Adrenal gland (tissue), 12 donors: ENCODE measurements around the gene DSE. TPM values are rescaled to one million over a fixed set of nuclear protein-coding genes. Genes with fewer than 3 reads are reported as not detected.

Source experiments
- DNase-seq, 7 donors: peaks; one replicate each; pipeline ENCODE4 v3.0.0-alpha.2; 2019 to 2020
- H3K27ac ChIP-seq, 5 donors: fragments of 200-600 bp; sonication (generic) in 4 of 5; 1 replicate in 3 of 5; 2 replicates in 2 of 5; pipeline versions ENCODE4 v1.5.1 to v1.8.0; 2016 to 2020; ENCODE audit warnings: mild to moderate bottlenecking in 1 of 5
- H3K27me3 ChIP-seq: fragments of 200-600 bp; 2 replicates; pipeline ENCODE4 v1.8.0; 2021
- H3K36me3 ChIP-seq, 2 donors: fragments of 200-600 bp; replicated peaks in 1 of 2; 1 replicate in 1 of 2; 2 replicates in 1 of 2; pipeline versions ENCODE4 v1.5.1 to v1.8.0; 2018 to 2022
- H3K4me1 ChIP-seq, 2 donors: fragments of 200-600 bp; replicated peaks in 1 of 2; 1 replicate in 1 of 2; 2 replicates in 1 of 2; pipeline versions ENCODE4 v1.5.1 to v1.8.0; 2018 to 2021
- H3K4me3 ChIP-seq, 4 donors: fragments of 200-600 bp; sonication (generic) in 3 of 4; one replicate each; pipeline ENCODE4 v1.5.1; 2016 to 2018
- H3K9me3 ChIP-seq, 3 donors: fragments of 200-600 bp; sonication (generic) in 1 of 3; replicated peaks in 1 of 3; 1 replicate in 2 of 3; 2 replicates in 1 of 3; pipeline versions ENCODE4 v1.5.1 to v1.8.0; 2016 to 2021
- POLR2A ChIP-seq, 2 donors: fragments of 450-650 bp; IDR thresholded peaks; one replicate each; pipeline ENCODE4 v1.6.1; 2017; ENCODE audit warnings: antibody characterized with exemption in 2 of 2, mild to moderate bottlenecking in 2 of 2, moderate library complexity in 1 of 2
- WGBS, 4 donors: extraction: QIAGEN DNeasy Blood & Tissue Kit in 2 of 4; methylation state at CpG; one replicate each; pipeline versions ENCODE4 v1.1.5 to v1.1.7; 2013 to 2017; 5-methylcytosine and 5-hydroxymethylcytosine counted together
- intact Hi-C, 2 donors: fragments of 100-400 bp; cut with DNase I; formaldehyde crosslinking; loops; one replicate each; pipeline versions ENCODE4 v1.14.1 to v1.15.0; 2022 to 2023
- polyA plus RNA-seq, 3 donors: library from polyadenylated mRNA; stranded (reverse); fragments of 200-250 nt in 2 of 3; fragments of 350-450 nt in 1 of 3; fragmentation: Illumina TruSeq in 1 of 3; extraction: RNeasy Lipid Tissue Mini Kit (QIAGEN cat#74804) in 1 of 3; gene quantifications; one replicate each; pipeline ENCODE4 v1.2.3, GENCODE V29; 2013 to 2014
- total RNA-seq, 9 donors: library from RNA; depleted of rRNA in 4 of 9; stranded (reverse); fragments of >200 nt in 4 of 9; fragments of 120-200 nt in 1 of 9; fragmentation: NEBNext Ultra II Directional in 1 of 9; extraction: Animal tissue kit (Norgen Biotek cat#: 25700) in 1 of 9; gene quantifications; one replicate each; pipeline versions ENCODE4 v1.1.0 to v1.2.4, GENCODE V29; 2013 to 2023
- TF ChIP-seq, protein P1 (sequence below), 6 experiments: fragments of 450-650 bp in 4 of 6; fragments of 200-600 bp in 2 of 6; sonication (generic) in 1 of 6; IDR thresholded peaks; 1 replicate in 5 of 6; 2 replicates in 1 of 6; pipeline versions ENCODE4 v1.5.1 to v1.8.0; 2016 to 2021; ENCODE audit warnings: antibody characterized with exemption in 6 of 6, mild to moderate bottlenecking in 2 of 6, moderate library complexity in 1 of 6
- donor health status: healthy with polysubstance abuse.
- donor health status: Bipolar disorder and iron deficiency.
- donor health status: DM: yes; HTN: yes; CAD: no.
- donor health status: DM: no; HTN: no; CAD: no.
- donor health status: DM: no; HTN: no; CAD: no.
- donor health status: DM: yes; HTN: yes; CAD: no.

Gene DSE
- total and polyA plus RNA-seq, 12 donors = 7.7 to 67.4 (median 35.0) TPM

- no peaks in the 10 kb centered on the region for H3K9me3 ChIP-seq
Observed at GRCh38 chr6:116399287-116399686, 28.5 kb downstream of the DSE start.

DNA sequence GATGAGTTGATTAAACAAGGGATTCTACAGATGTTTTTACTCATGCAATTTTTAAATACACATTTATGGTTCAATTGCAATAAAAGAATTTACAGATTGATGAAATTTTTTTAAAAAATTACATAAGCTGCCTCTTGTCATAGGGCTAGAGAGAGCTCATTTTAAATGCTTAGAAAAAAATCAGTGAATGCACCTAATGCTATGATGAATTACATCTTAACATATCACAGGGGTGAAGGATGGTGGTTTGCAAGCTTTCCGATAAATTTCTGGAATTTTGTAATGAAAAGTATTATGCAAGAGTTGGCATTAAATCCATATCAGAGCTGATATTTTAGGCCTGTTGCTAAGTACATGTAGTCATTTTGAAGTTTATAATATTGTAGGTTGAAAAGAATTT, 29.6 kb downstream of the DSE start:
- intact Hi-C loops = no loop called here
- WGBS, 4 donors = 35 to 46% (median 42%) methylated on average over 1 of the region's 1 CpG
- TF ChIP-seq, protein P1, sequence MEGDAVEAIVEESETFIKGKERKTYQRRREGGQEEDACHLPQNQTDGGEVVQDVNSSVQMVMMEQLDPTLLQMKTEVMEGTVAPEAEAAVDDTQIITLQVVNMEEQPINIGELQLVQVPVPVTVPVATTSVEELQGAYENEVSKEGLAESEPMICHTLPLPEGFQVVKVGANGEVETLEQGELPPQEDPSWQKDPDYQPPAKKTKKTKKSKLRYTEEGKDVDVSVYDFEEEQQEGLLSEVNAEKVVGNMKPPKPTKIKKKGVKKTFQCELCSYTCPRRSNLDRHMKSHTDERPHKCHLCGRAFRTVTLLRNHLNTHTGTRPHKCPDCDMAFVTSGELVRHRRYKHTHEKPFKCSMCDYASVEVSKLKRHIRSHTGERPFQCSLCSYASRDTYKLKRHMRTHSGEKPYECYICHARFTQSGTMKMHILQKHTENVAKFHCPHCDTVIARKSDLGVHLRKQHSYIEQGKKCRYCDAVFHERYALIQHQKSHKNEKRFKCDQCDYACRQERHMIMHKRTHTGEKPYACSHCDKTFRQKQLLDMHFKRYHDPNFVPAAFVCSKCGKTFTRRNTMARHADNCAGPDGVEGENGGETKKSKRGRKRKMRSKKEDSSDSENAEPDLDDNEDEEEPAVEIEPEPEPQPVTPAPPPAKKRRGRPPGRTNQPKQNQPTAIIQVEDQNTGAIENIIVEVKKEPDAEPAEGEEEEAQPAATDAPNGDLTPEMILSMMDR (IDR thresholded peaks at IDR 0.05) = no peak
- TF ChIP-seq POLR2A (IDR thresholded peaks at IDR 0.05) = no peak

More at GRCh38 chr6:116399287-116399686, 28.5 kb downstream of the DSE start:
- H3K4me3 ChIP-seq = no peak overlapping the region
- no peak overlapping the region for H3K27ac ChIP-seq
- peaks cover 0 to 24% of the 10 kb centered on the region in 2 donors for H3K4me1 ChIP-seq
- no peaks in the 10 kb centered on the region for H3K36me3 ChIP-seq
- no peaks in the 10 kb centered on the region for H3K27me3 ChIP-seq
- intact Hi-C loops = no loop called here
- no peak for DNase-seq
- TF ChIP-seq POLR2A (IDR thresholded peaks at IDR 0.05) = no peak
- TF ChIP-seq, protein P1 (IDR thresholded peaks at IDR 0.05) = no peak
- WGBS, 4 donors = 92 to 95% (median 93%) methylated on average over 5 to 12 of the region's 12 CpGs

DNA sequence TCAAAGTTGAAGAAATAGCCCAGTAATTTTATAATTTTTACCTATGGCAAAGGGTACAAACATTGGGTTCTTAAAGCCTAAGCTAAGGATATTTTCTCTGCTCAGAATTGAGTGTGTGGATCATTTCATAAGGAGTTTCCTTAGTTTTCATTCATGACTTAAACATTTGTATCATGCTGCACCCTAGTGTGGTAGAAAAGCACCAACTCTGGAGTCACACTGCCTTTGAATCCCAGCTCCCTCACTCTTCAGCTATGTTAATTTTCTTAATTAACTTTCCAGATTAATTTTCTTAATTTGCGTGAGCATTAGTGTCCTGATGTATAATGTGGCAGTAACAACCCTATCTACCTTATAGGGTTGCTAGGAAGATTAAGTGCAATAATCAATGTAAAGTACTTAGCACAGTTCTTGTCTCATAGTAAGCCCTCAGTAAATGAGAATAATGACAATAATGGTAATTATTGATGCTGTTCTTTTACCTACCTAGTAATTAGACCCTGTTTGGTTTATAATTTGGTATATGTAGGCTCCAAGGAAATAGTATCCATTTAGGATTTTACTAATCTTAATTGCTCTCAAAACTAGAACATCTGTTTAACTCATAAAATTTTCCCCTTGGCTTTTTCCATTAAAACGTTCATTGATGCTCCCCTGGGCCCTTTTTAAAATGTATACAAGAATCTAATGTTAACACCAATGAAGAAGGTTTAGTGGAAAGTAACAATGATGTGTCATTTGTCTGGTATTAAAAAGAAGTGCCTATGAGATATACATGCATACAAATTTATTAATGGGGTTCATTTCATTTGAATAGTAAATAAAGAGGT, 31.6 kb downstream of the DSE start:
- Histone ChIP-seq H3K27ac (no peak overlapping the region), H3K4me3 (no peak overlapping the region), H3K9me3 (no peaks in the 10 kb centered on the region), H3K4me1 (peaks cover 0 to 44% of the 10 kb centered on the region in 2 donors), H3K36me3 (no peaks in the 10 kb centered on the region), H3K27me3 (no peaks in the 10 kb centered on the region)
- intact Hi-C loops = no loop called here
- WGBS, 4 donors = 72 to 84% (median 74%) methylated on average over 2 of the region's 2 CpGs
- TF ChIP-seq POLR2A (IDR thresholded peaks at IDR 0.05) = no peak
- TF ChIP-seq, protein P1 (IDR thresholded peaks at IDR 0.05) = no peak
- no peak for DNase-seq

More for the DNA sequence above, 29.6 kb downstream of the DSE start:
- Histone ChIP-seq H3K36me3 (no peaks in the 10 kb centered on the region), H3K27ac (no peak overlapping the region), H3K4me1 (peaks cover 0 to 34% of the 10 kb centered on the region in 2 donors), H3K4me3 (no peak overlapping the region), H3K9me3 (no peaks in the 10 kb centered on the region), H3K27me3 (no peaks in the 10 kb centered on the region)
- DNase-seq = no peak

GRCh38 chr6:116403205-116403604, 32.5 kb downstream of the DSE start:
- no peak overlapping the region for H3K4me3 ChIP-seq
- no peaks in the 10 kb centered on the region for H3K36me3 ChIP-seq
- no peaks in the 10 kb centered on the region for H3K27me3 ChIP-seq
- H3K27ac ChIP-seq = no peak overlapping the region
- no peak for TF ChIP-seq POLR2A (IDR thresholded peaks at IDR 0.05)
- TF ChIP-seq, protein P1 (IDR thresholded peaks at IDR 0.05) = no peak
- no peak for DNase-seq
- no peaks in the 10 kb centered on the region for H3K9me3 ChIP-seq
- intact Hi-C loops = no loop called here
- WGBS, 4 donors = 56 to 95% (median 68%) methylated on average over 1 of the region's 1 CpG
- H3K4me1 ChIP-seq = peaks cover 0 to 35% of the 10 kb centered on the region in 2 donors
